GM11168 (cell line): ENCODE results near the gene SPECC1L.

Source experiments
- in situ Hi-C: fragments of 300-500 bp; cut with MboI; formaldehyde crosslinking; loops from one replicate; pipeline ENCODE4 v1.12.0; 2022; ENCODE audit warnings: low sequenced_read_pairs; ENCODE audit not compliant: unreplicated experiment

Gene SPECC1L

DNA sequence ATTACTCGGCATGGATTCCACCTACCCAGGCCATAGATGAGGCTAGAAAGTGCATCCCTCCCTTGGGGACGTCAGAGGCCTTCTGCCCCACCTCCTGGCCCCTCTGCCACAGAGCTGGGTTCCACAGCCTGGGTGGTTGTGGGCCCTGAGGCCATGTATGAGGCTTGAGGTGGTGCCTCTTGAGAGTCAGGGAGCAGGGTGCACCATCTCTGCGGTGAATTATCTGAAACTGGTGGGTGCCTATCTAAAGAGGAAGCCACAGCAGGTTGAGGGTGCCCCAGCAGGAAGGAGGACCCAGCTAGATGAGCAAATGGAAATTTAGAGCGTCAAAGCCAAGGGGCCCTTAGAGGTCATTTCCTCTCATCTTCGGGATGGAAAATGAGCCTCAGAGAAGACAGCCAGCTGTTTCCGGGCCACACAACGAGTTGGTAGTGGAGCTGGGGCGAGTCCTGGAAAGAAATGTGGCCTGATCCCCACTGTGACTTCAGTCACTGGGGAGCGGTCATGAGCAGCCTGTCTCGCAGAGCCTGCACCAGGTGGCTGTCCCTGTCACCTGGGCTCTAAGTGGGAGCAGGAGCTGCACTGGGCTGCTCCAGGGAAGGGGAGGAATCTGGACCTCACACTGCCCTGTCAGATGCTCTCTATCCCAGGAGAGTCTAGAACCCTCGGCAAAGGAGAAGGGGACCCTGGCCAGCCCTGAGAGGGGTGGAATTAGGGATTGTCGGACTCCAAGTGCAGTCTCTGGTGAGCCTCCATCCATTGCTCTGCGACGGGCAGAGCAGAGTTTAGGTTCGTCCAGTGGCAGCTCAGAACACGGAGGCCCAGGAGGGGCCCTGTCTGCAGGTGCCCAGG is 164.1 kb downstream of the SPECC1L start:
- in situ Hi-C loops: loop anchor here (5.0 kb wide), 1 partner anchor 83 kb away; no protein-coding TSS in a partner anchor

DNA sequence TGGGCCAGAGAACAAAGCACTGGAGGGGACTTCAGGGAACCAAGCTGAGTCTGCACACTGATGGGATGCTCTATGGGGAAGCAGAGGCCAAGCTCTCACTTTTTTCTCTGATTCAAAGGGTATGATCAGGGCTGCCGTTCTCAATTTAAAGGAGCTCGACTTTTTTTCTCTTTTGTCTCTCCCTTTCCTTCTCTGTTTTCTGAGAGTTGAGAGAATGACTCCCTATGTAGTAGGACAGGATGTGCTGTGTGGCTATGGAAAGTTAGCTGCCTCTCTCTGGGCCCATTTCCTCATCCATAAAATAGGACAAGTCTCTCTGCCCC is 164.7 kb downstream of the SPECC1L start:
- in situ Hi-C loops: no loop called here

DNA sequence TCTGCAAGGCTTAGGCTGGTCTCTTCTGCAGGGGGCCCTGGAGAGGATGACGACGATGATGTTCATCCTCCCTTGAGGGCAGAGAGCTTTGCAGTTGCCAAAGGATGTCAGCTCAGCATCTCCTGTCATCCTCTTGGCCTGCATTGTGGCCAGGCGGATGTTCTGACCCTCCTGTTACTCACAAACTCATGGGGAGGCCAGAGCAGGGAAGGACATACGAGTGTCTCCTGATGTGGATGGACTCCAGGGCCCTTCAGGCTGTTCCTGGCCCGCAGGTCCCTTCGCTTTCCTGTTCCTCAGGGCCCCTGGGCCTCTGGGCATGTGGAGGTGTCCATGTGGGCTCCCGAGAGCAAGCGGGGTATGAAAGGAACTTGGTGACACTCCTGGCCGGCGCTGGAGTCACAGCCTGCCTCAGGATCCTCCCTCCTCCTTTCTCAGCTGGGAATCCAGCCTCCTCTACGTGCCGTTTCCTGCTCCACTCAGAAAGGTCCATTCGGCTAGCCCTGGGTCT is 165.3 kb downstream of the SPECC1L start:
- in situ Hi-C loops: no loop called here

DNA sequence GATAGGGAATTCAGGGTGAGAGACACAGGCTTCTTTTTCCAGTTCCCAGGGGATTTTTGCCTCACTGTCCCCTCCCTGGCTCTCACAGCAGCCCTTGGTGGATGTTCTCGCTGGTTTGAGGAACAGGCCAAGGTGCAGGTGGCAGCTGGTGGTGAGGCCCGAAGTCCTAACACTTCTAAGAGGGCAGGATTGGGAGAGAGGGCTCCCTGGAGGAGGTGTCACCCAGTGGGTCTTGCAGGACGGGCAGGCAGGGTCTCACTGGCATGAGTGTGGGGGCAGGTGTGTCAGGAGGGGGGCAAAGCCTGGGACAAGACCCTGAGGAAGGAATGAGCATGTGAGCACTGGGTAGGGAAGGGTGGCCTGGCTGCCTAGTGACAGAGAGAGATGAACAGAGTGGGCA is 165.9 kb downstream of the SPECC1L start:
- in situ Hi-C loops: no loop called here

DNA sequence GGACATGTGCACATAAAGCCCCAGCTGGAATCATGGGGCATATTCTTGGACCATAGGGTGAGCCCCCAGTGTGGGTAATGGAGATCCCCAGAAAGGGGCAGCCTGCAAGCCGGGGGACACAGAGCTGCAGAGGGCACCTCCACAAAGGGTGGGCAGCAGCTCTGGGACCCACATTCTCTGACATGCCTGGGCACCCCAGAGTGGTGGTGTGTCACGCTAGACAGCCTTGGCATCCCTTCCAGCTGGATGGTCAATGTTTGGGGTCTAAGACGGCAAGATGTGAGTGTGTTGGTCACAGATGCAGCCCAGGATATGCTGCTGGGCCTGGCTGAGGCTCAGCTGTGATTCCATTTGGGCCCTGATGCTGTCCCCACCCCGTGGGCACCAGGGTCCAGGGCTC is 166.5 kb downstream of the SPECC1L start:
- in situ Hi-C loops: no loop called here

DNA sequence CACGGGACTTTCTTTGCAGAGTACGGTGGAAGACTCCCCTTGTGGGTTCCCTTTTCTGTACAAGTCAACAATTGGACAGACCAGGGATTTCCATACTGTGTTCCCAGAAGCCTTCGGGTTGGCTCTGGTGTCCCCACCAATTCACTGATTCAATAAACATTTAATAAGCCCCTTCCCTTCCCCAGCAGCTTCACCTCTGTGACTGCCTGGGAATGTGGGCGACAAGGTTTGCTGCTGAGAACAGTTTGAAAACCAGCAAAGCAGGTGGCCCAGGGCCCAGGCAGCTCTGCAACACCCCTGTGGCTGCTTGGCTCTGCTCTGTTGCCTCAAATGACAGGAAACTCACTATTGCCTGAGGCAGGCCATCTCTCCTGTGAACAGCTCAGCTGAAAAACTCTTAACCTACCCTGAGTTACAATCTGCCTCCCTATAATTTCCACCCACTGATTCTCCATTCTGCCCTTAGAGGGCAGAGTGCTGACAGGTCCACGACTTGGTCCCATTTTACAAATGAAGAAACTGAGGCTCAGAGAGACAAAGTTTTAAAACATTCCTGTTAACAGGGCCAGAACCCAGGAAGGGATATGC is 167.2 kb downstream of the SPECC1L start:
- in situ Hi-C loops: no loop called here

DNA sequence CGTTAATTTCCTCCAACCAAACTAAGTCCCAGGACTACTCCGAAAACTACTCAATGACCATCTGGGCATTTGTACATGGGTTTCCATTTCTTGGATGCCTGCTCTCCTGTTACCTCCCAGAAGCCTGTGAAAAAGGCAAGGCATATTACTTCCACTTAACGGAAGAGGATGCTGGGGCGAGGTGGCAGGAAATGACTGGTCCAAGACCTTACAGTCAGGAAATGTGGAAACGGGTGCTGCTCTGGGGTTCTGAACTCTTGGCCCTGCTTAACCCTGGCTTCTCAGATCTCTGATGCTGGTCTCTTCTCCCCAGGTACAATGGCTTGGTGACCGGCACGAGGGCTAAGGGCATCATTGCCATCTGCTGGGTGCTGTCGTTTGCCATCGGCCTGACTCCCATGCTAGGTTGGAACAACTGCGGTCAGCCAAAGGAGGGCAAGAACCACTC is 169.7 kb downstream of the SPECC1L start:
- in situ Hi-C loops: no loop called here

DNA sequence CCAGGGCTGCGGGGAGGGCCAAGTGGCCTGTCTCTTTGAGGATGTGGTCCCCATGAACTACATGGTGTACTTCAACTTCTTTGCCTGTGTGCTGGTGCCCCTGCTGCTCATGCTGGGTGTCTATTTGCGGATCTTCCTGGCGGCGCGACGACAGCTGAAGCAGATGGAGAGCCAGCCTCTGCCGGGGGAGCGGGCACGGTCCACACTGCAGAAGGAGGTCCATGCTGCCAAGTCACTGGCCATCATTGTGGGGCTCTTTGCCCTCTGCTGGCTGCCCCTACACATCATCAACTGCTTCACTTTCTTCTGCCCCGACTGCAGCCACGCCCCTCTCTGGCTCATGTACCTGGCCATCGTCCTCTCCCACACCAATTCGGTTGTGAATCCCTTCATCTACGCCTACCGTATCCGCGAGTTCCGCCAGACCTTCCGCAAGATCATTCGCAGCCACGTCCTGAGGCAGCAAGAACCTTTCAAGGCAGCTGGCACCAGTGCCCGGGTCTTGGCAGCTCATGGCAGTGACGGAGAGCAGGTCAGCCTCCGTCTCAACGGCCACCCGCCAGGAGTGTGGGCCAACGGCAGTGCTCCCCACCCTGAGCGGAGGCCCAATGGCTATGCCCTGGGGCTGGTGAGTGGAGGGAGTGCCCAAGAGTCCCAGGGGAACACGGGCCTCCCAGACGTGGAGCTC is 170.2 kb downstream of the SPECC1L start:
- in situ Hi-C loops: no loop called here

DNA sequence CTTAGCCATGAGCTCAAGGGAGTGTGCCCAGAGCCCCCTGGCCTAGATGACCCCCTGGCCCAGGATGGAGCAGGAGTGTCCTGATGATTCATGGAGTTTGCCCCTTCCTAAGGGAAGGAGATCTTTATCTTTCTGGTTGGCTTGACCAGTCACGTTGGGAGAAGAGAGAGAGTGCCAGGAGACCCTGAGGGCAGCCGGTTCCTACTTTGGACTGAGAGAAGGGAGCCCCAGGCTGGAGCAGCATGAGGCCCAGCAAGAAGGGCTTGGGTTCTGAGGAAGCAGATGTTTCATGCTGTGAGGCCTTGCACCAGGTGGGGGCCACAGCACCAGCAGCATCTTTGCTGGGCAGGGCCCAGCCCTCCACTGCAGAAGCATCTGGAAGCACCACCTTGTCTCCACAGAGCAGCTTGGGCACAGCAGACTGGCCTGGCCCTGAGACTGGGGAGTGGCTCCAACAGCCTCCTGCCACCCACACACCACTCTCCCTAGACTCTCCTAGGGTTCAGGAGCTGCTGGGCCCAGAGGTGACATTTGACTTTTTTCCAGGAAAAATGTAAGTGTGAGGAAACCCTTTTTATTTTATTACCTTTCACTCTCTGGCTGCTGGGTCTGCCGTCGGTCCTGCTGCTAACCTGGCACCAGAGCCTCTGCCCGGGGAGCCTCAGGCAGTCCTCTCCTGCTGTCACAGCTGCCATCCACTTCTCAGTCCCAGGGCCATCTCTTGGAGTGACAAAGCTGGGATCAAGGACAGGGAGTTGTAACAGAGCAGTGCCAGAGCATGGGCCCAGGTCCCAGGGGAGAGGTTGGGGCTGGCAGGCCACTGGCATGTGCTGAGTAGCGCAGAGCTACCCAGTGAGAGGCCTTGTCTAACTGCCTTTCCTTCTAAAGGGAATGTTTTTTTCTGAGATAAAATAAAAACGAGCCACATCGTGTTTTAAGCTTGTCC is 171.0 kb downstream of the SPECC1L start:
- in situ Hi-C loops: no loop called here

DNA sequence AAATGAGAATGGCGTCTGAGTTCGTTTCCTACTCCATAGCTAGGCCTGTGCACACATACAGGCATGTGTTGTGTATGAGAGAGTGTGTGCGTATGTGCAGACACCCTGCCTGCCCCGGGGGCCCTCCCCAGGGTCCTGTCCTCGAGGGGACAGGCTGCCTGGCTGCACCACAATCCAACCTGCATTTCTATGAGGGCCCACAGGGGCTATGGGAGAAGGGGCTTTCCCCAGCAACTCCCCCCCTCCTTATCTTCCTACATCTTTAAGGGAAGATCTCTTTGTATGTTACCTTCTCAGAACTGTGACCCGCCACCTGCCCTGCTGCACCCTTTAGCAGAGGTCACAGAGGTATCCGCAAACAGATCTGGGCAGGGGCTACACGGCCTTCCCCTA is 171.7 kb downstream of the SPECC1L start:
- in situ Hi-C loops: no loop called here

DNA sequence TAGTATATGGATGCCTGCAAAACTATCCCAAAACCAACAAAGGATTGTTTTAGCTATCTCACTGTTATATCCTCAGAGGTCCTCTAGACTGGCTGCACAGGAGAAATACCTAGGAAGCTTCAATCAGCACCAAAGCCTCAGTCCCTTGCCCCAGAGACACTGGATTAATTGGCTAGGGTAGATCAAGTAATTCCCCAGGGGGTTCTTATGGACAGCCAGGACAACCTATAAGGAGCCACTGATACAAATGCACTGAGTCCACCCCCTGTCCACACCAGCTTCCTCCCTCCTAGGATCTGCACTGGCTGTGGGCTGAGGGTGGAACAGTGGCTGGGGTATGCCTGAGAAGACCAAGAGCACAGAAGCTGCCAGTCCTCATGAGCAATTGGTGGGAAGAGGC is 173.0 kb downstream of the SPECC1L start:
- in situ Hi-C loops: no loop called here

DNA sequence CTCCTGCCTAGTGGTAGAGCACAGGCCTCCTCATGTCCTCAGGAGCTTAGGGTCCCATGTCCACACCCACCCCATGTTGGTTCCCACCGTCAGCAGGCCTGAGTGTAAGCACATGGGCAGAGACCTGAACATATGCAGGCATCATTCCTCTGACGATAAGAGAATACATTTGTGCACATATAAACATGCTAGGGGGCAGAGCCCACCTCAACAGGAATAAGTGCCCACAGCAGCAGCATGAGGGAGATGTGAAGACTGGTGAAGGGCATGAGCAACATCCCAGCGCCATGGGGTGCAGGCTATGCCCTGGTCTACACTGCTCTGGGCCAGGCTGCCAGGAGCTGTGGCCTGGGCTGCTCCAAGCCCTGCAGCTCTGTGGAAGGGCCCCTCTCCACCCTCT is 173.6 kb downstream of the SPECC1L start:
- in situ Hi-C loops: no loop called here

DNA sequence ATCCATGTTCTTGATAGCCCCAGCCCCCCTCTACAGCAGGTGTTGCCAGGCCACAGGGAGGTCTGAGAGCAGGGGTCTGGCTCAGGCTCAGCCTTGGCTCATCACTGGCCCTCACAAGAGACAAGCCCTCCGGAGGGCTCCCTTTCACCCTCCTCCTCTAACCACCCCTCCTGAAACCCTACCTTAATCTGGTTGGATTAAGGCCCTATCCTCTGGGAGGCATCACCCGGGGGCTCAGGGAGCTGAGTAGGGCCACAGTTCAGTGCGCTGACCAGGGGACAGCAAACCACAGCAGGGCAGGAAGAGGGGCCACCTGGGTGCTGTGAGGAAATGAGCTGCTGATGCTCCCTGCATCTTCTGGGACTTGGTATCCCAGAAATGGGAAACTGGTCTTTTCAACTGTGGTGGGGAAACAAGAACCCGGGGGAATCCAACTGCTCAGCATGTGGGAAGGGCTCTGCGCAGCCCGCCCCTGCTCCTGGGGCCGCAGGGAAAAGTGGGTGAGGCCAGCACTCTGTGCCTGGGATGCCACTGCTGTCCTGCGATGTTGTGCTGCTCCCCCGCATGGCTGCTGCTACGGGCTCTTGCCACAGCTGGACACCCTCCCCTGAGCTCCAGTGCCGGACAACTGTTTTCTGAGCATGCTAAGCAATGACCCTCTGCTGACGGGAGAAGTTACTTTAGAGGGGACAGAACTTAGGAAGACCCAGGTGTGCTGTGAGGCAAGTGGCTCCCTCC is 174.3 kb downstream of the SPECC1L start:
- in situ Hi-C loops: no loop called here

DNA sequence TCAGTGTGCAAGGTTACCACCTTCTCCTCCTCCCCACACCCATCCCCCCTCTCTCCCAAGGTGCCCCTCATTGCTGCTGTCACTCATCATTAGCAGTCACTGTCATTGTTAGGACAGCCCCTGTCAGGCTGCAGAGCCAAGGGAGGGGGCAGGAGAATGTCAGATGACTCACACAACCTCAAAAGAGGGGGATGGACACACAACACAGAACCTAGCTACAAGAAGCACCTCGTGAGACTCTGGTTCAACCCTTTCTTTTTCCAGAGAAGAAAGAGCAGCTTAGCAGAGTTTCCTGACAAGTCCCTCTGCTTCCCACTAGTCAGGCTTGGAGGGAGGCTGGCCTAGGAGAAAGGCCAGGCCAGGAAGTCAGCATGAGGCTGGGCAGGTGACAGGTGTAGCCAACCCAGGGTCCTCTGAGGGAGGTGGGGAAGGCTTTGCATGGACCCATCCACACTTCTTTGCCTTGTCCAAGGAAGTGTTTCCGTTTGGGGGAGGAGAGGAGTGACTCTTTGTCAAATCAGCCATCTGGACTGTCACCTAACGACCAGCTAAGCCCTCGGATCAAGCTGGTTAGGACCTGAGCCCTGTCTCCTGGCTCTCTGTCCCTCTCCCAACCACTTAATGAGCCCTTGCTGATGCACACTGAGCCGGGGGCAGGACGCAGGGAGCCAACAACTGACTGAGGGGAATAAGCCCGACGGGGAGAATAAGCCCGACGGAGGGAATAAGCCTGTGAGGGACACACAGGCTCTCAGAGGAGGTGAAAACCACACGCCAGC is 175.0 kb downstream of the SPECC1L start:
- in situ Hi-C loops: no loop called here

DNA sequence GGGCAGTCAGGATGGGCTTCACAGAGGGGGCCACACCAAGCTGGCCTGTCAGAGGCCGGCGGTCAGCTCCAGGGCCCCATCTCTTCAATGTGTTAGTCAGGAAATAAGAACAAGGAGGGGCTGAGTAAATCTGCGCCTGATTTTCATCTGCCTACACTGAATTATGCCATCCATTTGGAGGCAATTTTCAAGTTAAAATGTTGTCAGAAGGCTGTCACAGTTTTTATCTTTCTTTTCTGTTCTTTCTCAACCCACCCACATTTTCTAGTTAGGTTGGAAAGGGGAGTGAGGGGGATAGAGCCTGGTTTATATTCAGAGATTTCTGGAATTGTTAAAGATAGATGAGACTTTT is 175.6 kb downstream of the SPECC1L start:
- in situ Hi-C loops: no loop called here

DNA sequence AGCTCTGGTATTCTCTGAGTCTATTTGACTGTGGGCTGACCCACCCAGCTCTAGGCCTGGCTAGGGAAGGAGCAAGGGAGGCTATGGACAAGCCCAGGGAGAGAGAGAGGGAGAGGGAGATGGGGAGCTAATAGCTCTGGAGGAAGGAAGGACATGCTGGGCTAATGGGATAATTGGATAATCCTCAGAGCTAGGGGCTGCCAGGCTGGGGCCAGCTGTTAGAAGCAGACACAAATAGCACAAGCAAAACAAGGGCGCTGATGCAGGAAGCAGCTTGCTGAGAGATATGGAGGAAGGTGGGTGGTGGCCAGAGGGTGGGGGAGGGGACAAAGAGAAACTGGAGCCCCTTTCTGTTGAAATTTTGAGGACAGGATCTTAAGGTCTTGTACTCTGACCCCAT is 180.0 kb downstream of the SPECC1L start:
- in situ Hi-C loops: no loop called here

DNA sequence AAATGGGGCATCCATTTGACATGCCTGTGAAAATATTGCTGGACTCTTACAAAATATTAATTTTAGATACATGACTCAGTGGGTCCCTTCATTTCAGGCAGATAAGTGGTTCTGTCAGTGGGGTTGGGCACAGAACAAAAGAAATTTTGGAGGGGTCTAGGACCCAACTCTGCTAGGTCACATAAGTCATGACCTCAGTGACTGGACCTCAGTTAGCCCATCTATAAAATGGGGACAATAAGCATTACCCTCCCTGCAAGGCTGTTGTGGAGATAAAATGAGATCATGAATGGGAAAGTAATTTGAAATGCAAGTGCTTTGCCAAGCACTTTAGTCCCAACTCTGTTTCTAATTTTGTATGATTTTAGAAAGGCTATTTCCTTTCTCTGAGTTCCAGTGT is 180.5 kb downstream of the SPECC1L start:
- in situ Hi-C loops: no loop called here

DNA sequence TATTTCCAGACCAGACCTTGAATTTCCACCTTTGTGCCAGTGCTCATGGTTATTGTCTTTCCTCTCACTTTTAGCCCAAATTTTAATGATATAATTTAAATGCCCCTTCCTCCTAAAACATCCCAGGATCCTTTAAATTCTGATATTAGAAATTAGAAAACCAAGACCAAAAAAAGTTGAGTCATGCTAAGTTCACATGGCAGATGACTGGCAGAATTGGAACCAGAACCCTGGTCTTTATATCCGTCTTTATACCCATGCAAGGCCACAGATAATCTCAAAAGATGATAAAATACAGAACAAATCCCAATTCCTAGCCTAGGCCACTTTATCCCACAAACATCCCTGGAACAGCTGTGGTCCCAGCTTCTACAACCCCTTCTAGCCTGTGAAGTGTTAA is 183.2 kb downstream of the SPECC1L start:
- in situ Hi-C loops: no loop called here

DNA sequence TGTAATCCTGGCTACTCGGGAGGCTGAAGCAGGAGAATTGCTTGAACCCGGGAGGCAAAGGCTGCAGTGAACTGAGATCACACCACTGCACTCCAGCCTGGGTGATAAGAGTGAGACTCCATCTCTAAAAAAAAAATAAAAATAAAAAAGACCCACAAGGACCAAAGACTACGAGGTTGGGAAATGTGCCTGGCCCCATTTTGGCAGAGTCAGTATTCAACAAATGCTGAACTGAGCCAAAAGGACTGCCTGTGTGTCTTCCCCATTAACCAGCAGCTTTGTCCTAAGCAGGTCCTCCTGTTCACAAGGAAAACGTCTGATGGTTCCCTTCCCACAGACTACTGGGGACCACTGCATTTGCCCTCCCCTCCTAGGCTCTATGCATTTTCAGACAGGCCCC is 184.4 kb downstream of the SPECC1L start:
- in situ Hi-C loops: no loop called here
